ENCODE data around the gene OGFOD1. TPM values are rescaled to one million over a fixed set of nuclear protein-coding genes. Genes with fewer than 3 reads are reported as not detected.

The OGFOD1 gene
- total and polyA plus RNA-seq, 9 of the 15 experiments (the other 6 are each of a cell fraction or from before 2014, with no cell fraction given) = 60.4 to 134 (median 85.8) TPM

DNA sequence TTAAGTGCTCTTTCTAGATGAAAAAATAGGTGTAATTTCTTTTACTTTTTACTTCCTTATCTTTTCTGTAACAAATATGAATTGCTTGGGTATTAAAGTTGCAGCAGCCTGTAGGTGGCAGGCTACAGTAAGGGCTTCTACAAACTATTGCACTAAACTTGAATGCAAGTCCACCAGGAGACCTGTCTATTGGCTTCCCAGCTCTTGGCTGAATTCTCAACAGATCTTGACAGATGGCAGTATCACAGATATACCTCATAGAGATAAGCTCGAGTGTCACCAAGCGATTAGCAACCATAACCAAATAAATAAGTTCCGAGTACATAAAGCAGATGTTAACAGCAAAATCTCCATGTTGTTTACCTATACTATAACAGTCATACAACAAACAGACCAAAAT lies 62.6 kb downstream of the OGFOD1 start:
- no peaks in the 10 kb centered on the region for H4K20me1 ChIP-seq (replicated peaks; ENCODE audit: control insufficient read depth, insufficient read depth, low read length)
- no peaks in the 10 kb centered on the region for H3K9me1 ChIP-seq (ENCODE audit: control insufficient read depth, insufficient read depth, low read length)
- peaks cover 0 to 1% of the 10 kb centered on the region in 2 experiments; a peak in 1 of 5 replicates for H3K4me1 ChIP-seq (replicated peaks in 1 of 2; ENCODE audit: control insufficient read depth in 2 of 2, insufficient read depth in 2 of 2, low read length in 2 of 2)
- no peaks in the 10 kb centered on the region for H3K9me3 ChIP-seq (replicated peaks; ENCODE audit: control insufficient read depth, insufficient read depth, low read depth, low read length)
- ChIA-PET CTCF (ENCODE audit: low intra/inter-chr PET ratio) (interaction anchor here (1.0 to 1.4 kb wide), 3 partner anchors 87 to 188 kb away, joined by 4 to 6 read pairs (median 4); no protein-coding TSS in a partner anchor), POLR2A (interaction anchor here (0.6 to 1.8 kb wide), 3 partner anchors 8 to 704 kb away, joined by 3 read pairs; no protein-coding TSS in a partner anchor)
- intact Hi-C loops (cut with micrococcal nuclease) (loop anchor here (1.0 to 10.0 kb wide), 2 partner anchors 63 to 159 kb away; no protein-coding TSS in a partner anchor), in situ Hi-C loops (cut with MboI) (no loop called here)
- DNase-seq (ENCODE audit: extremely low read depth in 1 of 4, low spot score in 3 of 4) (peak; percentile 29 to 69 (median 40)), ATAC-seq (peak; percentile 93), FAIRE-seq (peak; percentile 71)
- H3K27me3 ChIP-seq (ENCODE audit: control insufficient read depth in 2 of 2, insufficient read depth in 2 of 2, low read length in 2 of 2) = no peaks in the 10 kb centered on the region
- H3K79me2 ChIP-seq (ENCODE audit: control insufficient read depth, insufficient read depth, low read length) = no peaks in the 10 kb centered on the region
- H3K36me3 ChIP-seq (ENCODE audit: control insufficient read depth, insufficient read depth, low read length) = no peaks in the 10 kb centered on the region
- H3K27ac ChIP-seq (ENCODE audit: extremely low read depth, low read depth, low read length) = no peak overlapping the region
- H3K4me3 ChIP-seq = no peak overlapping the region
- H3K4me2 ChIP-seq (ENCODE audit: insufficient read depth, low read length) = no peak overlapping the region
- H2AFZ ChIP-seq (ENCODE audit: low read depth, low read length) = no peak overlapping the region; the same call in 1 of the 2 replicates
- H3K9ac ChIP-seq (ENCODE audit: insufficient read depth in 1 of 2, low read depth in 2 of 2, low read length in 2 of 2) = no peak overlapping the region
- no TSS peak for BruUV-seq (replicated peaks)
- 15% methylated on average over 3 of the region's 3 CpGs for WGBS (ENCODE audit: insufficient coverage, low coverage, missing lambda C conversion rate)
- TF ChIP-seq, protein P1, sequence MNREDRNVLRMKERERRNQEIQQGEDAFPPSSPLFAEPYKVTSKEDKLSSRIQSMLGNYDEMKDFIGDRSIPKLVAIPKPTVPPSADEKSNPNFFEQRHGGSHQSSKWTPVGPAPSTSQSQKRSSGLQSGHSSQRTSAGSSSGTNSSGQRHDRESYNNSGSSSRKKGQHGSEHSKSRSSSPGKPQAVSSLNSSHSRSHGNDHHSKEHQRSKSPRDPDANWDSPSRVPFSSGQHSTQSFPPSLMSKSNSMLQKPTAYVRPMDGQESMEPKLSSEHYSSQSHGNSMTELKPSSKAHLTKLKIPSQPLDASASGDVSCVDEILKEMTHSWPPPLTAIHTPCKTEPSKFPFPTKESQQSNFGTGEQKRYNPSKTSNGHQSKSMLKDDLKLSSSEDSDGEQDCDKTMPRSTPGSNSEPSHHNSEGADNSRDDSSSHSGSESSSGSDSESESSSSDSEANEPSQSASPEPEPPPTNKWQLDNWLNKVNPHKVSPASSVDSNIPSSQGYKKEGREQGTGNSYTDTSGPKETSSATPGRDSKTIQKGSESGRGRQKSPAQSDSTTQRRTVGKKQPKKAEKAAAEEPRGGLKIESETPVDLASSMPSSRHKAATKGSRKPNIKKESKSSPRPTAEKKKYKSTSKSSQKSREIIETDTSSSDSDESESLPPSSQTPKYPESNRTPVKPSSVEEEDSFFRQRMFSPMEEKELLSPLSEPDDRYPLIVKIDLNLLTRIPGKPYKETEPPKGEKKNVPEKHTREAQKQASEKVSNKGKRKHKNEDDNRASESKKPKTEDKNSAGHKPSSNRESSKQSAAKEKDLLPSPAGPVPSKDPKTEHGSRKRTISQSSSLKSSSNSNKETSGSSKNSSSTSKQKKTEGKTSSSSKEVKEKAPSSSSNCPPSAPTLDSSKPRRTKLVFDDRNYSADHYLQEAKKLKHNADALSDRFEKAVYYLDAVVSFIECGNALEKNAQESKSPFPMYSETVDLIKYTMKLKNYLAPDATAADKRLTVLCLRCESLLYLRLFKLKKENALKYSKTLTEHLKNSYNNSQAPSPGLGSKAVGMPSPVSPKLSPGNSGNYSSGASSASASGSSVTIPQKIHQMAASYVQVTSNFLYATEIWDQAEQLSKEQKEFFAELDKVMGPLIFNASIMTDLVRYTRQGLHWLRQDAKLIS (CRISPR knock-in tag; IDR thresholded peaks at IDR 0.05) = no peak
- TF ChIP-seq ZNF76 (CRISPR knock-in tag; IDR thresholded peaks at IDR 0.05; ENCODE audit: borderline replicate concordance) = no peak
- TF ChIP-seq SIN3B (IDR thresholded peaks at IDR 0.05; ENCODE audit: low read depth) = no peak
- TF ChIP-seq, protein P2, sequence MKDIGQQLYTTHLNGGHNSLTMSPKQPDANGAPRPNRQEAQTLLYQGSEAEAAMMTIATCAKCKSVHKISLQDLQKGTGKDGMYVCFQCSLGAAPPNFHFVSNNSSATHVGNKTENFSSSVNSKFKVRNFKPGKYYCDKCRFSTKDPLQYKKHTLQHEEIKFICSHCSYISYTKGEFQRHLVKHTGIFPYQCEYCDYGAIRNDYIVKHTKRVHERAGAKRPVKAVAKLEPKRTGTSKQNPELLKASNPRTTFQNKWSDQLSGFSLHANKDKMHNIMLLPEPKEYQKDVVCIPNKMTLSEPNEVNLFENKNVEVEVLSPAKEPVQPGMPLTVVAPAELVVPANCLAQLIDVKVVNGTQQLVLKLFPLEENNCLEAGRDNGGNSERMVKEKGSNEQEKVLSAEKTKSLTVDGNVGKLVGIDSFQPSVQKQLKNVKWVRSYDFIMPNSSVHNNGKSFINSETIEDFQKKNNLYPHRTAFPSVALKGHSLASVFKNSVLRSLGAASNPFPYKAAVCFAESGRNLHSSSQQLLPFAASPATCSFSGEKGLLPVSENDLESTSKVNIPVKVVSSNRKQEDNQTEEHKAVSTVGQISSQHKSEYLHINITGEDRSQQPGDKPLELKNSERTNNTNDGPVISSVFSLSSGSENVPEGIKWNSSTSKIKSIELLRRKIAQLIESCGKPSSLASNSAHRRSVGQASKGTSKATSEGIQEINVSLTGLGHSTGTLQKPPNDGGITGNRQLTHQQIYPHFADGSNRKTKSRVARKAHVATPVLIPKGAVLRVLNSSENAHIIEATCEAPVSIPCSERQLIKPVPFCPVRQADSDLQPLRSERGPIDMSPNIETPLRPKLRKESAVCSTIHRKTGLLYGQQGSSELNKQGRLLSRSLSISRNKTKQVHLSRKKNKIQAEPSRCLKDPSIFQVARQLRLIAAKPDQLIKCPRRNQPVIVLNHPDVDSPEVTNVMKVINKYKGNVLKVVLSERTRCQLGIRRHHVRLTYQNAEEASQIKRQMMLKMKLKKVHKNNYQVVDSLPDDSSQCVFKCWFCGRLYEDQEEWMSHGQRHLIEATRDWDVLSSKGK (CRISPR knock-in tag; IDR thresholded peaks at IDR 0.05) = no peak
- no peak for TF ChIP-seq ELF1 (tag; IDR thresholded peaks at IDR 0.05)
- TF ChIP-seq TEAD4 (IDR thresholded peaks at IDR 0.05; ENCODE audit: low read length) = peak; percentile 37; the same call in 1 of the 2 replicates
- TF ChIP-seq TEAD4 (CRISPR knock-in tag; IDR thresholded peaks at IDR 0.05; ENCODE audit: borderline replicate concordance) = no peak
- TF ChIP-seq, protein P3, sequence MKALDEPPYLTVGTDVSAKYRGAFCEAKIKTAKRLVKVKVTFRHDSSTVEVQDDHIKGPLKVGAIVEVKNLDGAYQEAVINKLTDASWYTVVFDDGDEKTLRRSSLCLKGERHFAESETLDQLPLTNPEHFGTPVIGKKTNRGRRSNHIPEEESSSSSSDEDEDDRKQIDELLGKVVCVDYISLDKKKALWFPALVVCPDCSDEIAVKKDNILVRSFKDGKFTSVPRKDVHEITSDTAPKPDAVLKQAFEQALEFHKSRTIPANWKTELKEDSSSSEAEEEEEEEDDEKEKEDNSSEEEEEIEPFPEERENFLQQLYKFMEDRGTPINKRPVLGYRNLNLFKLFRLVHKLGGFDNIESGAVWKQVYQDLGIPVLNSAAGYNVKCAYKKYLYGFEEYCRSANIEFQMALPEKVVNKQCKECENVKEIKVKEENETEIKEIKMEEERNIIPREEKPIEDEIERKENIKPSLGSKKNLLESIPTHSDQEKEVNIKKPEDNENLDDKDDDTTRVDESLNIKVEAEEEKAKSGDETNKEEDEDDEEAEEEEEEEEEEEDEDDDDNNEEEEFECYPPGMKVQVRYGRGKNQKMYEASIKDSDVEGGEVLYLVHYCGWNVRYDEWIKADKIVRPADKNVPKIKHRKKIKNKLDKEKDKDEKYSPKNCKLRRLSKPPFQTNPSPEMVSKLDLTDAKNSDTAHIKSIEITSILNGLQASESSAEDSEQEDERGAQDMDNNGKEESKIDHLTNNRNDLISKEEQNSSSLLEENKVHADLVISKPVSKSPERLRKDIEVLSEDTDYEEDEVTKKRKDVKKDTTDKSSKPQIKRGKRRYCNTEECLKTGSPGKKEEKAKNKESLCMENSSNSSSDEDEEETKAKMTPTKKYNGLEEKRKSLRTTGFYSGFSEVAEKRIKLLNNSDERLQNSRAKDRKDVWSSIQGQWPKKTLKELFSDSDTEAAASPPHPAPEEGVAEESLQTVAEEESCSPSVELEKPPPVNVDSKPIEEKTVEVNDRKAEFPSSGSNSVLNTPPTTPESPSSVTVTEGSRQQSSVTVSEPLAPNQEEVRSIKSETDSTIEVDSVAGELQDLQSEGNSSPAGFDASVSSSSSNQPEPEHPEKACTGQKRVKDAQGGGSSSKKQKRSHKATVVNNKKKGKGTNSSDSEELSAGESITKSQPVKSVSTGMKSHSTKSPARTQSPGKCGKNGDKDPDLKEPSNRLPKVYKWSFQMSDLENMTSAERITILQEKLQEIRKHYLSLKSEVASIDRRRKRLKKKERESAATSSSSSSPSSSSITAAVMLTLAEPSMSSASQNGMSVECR (CRISPR knock-in tag; IDR thresholded peaks at IDR 0.05) = no peak
- TF ChIP-seq SMARCA4 (IDR thresholded peaks at IDR 0.05) = peak; percentile 51; the same call in 1 of the 2 replicates
